GM23338 (cell line): Measurements from ENCODE around the gene CBFA2T3. TPM values are rescaled to one million over a fixed set of nuclear protein-coding genes. Genes with fewer than 3 reads are reported as not detected.

ENCODE experiments used
- CREB1 ChIP-seq: fragments of 250-450 bp; sonication (Bioruptor Pico); IDR thresholded peaks from 2 replicates; pipeline ENCODE4 v1.5.0; 2020; ENCODE audit warnings: low read depth, mild to moderate bottlenecking, moderate library complexity
- EZH2 ChIP-seq: fragments of 200-600 bp; sonication (generic); IDR thresholded peaks from one replicate; pipeline ENCODE4 v1.8.0; 2017; ENCODE audit warnings: antibody characterized with exemption, mild to moderate bottlenecking, low read depth; ENCODE audit not compliant: unreplicated experiment
- NANOG ChIP-seq: IDR thresholded peaks from 2 replicates; pipeline ENCODE4 v1.6.1; 2016; ENCODE audit warnings: antibody characterized with exemption, borderline replicate concordance
- POLR2AphosphoS5 ChIP-seq: IDR thresholded peaks from 2 replicates; pipeline ENCODE4 v1.6.1; 2016; ENCODE audit warnings: antibody characterized with exemption, low read depth
- STAT1 ChIP-seq: IDR thresholded peaks from one replicate; pipeline ENCODE4 v1.6.1; 2016; ENCODE audit warnings: antibody characterized with exemption; ENCODE audit not compliant: unreplicated experiment
- ZNF114 ChIP-seq: fragments of 250-450 bp; sonication (Bioruptor Pico); IDR thresholded peaks from 2 replicates; pipeline ENCODE4 v1.5.0; 2020; ENCODE audit warnings: mild to moderate bottlenecking, moderate library complexity
- ZNF331 ChIP-seq: fragments of 250-450 bp; sonication (Bioruptor Pico); IDR thresholded peaks from 2 replicates; pipeline ENCODE4 v1.5.0; 2020; ENCODE audit warnings: low read depth, mild to moderate bottlenecking, moderate library complexity
- polyA plus RNA-seq: library from polyadenylated mRNA; unstranded; fragments of >200 nt; fragmentation: Nextera tagmentation; extraction: Ambion mirVana; gene quantifications from 2 replicates; pipeline ENCODE4 v1.2.1, GENCODE V29; 2016
- total RNA-seq: library from RNA; depleted of rRNA; stranded (reverse); fragments of >200 nt; shearing (Covaris generic); gene quantifications from 2 replicates; pipeline ENCODE4 v1.2.3, GENCODE V29; 2014
- TF ChIP-seq, protein P1 (sequence below): fragments of 250-450 bp; sonication (Bioruptor Pico); IDR thresholded peaks from 2 replicates; pipeline ENCODE4 v1.5.0; 2020; ENCODE audit warnings: mild to moderate bottlenecking, moderate library complexity
- TF ChIP-seq, protein P2 (sequence below): IDR thresholded peaks from 2 replicates; pipeline ENCODE4 v1.6.1; 2016; ENCODE audit warnings: antibody characterized with exemption

CBFA2T3 gene
- total and polyA plus RNA-seq, 2 experiments from 2014 or later, result 0.87 to 1.5 TPM

GRCh38 chr16:88881007-88881615 is 95.9 kb downstream of the CBFA2T3 start (continued):
- TF ChIP-seq, protein P1, sequence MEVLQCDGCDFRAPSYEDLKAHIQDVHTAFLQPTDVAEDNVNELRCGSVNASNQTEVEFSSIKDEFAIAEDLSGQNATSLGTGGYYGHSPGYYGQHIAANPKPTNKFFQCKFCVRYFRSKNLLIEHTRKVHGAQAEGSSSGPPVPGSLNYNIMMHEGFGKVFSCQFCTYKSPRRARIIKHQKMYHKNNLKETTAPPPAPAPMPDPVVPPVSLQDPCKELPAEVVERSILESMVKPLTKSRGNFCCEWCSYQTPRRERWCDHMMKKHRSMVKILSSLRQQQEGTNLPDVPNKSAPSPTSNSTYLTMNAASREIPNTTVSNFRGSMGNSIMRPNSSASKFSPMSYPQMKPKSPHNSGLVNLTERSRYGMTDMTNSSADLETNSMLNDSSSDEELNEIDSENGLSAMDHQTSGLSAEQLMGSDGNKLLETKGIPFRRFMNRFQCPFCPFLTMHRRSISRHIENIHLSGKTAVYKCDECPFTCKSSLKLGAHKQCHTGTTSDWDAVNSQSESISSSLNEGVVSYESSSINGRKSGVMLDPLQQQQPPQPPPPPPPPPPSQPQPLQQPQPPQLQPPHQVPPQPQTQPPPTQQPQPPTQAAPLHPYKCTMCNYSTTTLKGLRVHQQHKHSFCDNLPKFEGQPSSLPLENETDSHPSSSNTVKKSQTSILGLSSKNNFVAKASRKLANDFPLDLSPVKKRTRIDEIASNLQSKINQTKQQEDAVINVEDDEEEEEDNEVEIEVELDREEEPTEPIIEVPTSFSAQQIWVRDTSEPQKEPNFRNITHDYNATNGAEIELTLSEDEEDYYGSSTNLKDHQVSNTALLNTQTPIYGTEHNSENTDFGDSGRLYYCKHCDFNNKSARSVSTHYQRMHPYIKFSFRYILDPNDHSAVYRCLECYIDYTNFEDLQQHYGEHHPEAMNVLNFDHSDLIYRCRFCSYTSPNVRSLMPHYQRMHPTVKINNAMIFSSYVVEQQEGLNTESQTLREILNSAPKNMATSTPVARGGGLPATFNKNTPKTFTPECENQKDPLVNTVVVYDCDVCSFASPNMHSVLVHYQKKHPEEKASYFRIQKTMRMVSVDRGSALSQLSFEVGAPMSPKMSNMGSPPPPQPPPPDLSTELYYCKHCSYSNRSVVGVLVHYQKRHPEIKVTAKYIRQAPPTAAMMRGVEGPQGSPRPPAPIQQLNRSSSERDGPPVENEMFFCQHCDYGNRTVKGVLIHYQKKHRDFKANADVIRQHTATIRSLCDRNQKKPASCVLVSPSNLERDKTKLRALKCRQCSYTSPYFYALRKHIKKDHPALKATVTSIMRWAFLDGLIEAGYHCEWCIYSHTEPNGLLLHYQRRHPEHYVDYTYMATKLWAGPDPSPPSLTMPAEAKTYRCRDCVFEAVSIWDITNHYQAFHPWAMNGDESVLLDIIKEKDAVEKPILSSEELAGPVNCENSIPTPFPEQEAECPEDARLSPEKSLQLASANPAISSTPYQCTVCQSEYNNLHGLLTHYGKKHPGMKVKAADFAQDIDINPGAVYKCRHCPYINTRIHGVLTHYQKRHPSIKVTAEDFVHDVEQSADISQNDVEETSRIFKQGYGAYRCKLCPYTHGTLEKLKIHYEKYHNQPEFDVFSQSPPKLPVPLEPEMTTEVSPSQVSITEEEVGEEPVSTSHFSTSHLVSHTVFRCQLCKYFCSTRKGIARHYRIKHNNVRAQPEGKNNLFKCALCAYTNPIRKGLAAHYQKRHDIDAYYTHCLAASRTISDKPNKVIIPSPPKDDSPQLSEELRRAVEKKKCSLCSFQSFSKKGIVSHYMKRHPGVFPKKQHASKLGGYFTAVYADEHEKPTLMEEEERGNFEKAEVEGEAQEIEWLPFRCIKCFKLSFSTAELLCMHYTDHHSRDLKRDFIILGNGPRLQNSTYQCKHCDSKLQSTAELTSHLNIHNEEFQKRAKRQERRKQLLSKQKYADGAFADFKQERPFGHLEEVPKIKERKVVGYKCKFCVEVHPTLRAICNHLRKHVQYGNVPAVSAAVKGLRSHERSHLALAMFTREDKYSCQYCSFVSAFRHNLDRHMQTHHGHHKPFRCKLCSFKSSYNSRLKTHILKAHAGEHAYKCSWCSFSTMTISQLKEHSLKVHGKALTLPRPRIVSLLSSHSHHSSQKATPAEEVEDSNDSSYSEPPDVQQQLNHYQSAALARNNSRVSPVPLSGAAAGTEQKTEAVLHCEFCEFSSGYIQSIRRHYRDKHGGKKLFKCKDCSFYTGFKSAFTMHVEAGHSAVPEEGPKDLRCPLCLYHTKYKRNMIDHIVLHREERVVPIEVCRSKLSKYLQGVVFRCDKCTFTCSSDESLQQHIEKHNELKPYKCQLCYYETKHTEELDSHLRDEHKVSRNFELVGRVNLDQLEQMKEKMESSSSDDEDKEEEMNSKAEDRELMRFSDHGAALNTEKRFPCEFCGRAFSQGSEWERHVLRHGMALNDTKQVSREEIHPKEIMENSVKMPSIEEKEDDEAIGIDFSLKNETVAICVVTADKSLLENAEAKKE (CRISPR knock-in tag), result no peak
- TF ChIP-seq STAT1, result no peak
- no peak for TF ChIP-seq ZNF114 (CRISPR knock-in tag)
- no peak for TF ChIP-seq NANOG
- TF ChIP-seq CREB1 (CRISPR knock-in tag), result no peak
- TF ChIP-seq POLR2AphosphoS5, result no peak
- TF ChIP-seq EZH2, result no peak
- TF ChIP-seq, protein P2, sequence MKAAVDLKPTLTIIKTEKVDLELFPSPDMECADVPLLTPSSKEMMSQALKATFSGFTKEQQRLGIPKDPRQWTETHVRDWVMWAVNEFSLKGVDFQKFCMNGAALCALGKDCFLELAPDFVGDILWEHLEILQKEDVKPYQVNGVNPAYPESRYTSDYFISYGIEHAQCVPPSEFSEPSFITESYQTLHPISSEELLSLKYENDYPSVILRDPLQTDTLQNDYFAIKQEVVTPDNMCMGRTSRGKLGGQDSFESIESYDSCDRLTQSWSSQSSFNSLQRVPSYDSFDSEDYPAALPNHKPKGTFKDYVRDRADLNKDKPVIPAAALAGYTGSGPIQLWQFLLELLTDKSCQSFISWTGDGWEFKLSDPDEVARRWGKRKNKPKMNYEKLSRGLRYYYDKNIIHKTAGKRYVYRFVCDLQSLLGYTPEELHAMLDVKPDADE, result no peak
- no peak for TF ChIP-seq ZNF331 (CRISPR knock-in tag)
